Measurements from ENCODE around the gene TTLL13. TPM values are rescaled to one million over a fixed set of nuclear protein-coding genes. Genes with fewer than 3 reads are reported as not detected.

Gene TTLL13
- total and polyA plus RNA-seq, 2 of the 8 experiments (the other 6 are each of a cell fraction or from before 2014, with no cell fraction given) = 0.03 TPM; not detected in 1

DNA sequence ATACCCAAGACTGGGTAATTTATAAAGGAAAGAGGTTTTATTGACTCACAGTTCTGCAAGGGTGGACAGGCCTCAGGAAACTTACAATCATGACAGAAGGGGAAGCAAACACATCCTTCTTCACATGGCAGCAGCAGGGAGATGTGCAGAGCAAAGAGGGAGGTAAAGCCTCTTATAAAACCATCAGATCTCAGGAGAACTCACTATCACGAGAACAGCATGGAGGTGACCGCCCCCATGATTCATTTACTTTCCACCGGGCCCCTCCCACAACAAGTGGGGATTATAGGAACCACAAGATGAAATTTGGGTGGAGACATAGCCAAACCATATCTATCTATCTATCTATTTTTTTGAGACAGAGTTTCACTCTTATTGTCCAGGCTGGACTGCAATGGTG lies 10.0 kb upstream of the TTLL13 start:
- Histone ChIP-seq H2BK120ac (replicated peaks; ENCODE audit: low read depth, low read length) (no peak overlapping the region), H3K9me3 (ENCODE audit: insufficient read depth in 2 of 2, low read depth in 1 of 2, low read length in 1 of 2) (no peaks in the 10 kb centered on the region), H3K9ac (replicated peaks in 1 of 4; ENCODE audit: extremely low read depth in 1 of 4, low read depth in 3 of 4, low read length in 3 of 4) (no peak overlapping the region), H4K5ac (ENCODE audit: insufficient read length, low read depth, low read length) (no peak overlapping the region), H3K79me1 (ENCODE audit: low read depth, low read length) (no peaks in the 10 kb centered on the region), H2BK15ac (ENCODE audit: low read length) (no peak overlapping the region), H3K4ac (replicated peaks; ENCODE audit: insufficient read length, low read depth, low read length) (no peak overlapping the region), H3K4me2 (ENCODE audit: insufficient read depth in 1 of 2, low read depth in 2 of 2, low read length in 2 of 2) (no peak overlapping the region), H3K27me3 (replicated peaks in 1 of 4; ENCODE audit: control insufficient read depth in 3 of 4, extremely low read depth in 1 of 4, insufficient read depth in 3 of 4, low read length in 3 of 4) (no peaks in the 10 kb centered on the region), H3K23me2 (ENCODE audit: low read depth, low read length) (no peaks in the 10 kb centered on the region), H2BK20ac (ENCODE audit: low read length) (no peak overlapping the region), H3K4me3 (ENCODE audit: extremely low read depth in 1 of 4, insufficient read depth in 2 of 4, low read depth in 3 of 4, low read length in 4 of 4) (no peak overlapping the region), H2BK5ac (ENCODE audit: low read depth, low read length) (no peak overlapping the region), H3K56ac (replicated peaks; ENCODE audit: insufficient read length, low read depth, low read length) (no peak overlapping the region), H2AFZ (ENCODE audit: low read length) (no peak overlapping the region), H2AK5ac (ENCODE audit: low read depth, low read length) (no peak overlapping the region), H3K14ac (ENCODE audit: insufficient read length) (no peak overlapping the region), H3K18ac (ENCODE audit: extremely low read depth, low read length) (no peak overlapping the region), H4K8ac (ENCODE audit: extremely low read depth, insufficient read depth, low read length) (no peak overlapping the region), H3K79me2 (ENCODE audit: control insufficient read depth in 1 of 2, insufficient read depth in 2 of 2, low read length in 2 of 2) (no peaks in the 10 kb centered on the region), H4K20me1 (replicated peaks in 1 of 2; ENCODE audit: control insufficient read depth in 1 of 2, insufficient read depth in 2 of 2, low read length in 2 of 2) (no peaks in the 10 kb centered on the region), H4K91ac (replicated peaks; ENCODE audit: insufficient read length, low read length) (no peak overlapping the region), H2BK12ac (ENCODE audit: low read depth, low read length) (no peak overlapping the region), H3K23ac (ENCODE audit: insufficient read length) (no peak overlapping the region), H3K27ac (ENCODE audit: low read depth, low read length) (no peak overlapping the region), H3K4me1 (replicated peaks in 1 of 4; ENCODE audit: control insufficient read depth in 3 of 4, insufficient read depth in 4 of 4, low read length in 3 of 4) (no peaks in the 10 kb centered on the region; a peak in 1 of 7 replicates), H3K36me3 (ENCODE audit: control insufficient read depth in 2 of 4, insufficient read depth in 4 of 4, low read length in 3 of 4) (no peaks in the 10 kb centered on the region)
- 96% methylated on average over 3 of the region's 3 CpGs; no CpG with 5 or more reads in 1 of the 2 experiments for WGBS, 2 experiments (ENCODE audit: extremely low coverage in 1 of 2, insufficient coverage in 1 of 2, insufficient read length in 1 of 2, insufficient replicate concordance in 2 of 2, low coverage in 1 of 2, low lambda C conversion rate in 2 of 2, missing lambda C conversion rate in 1 of 2)
- ChIA-PET POLR2A (ENCODE audit: partially characterized antibody) (interaction anchor here (1.2 kb wide), 1 partner anchor 87 kb away, joined by 3 read pairs; no protein-coding TSS in a partner anchor), CTCF (ENCODE audit: partially characterized antibody) (interaction anchor here (1.3 kb wide), 1 partner anchor 72 kb away, joined by 3 read pairs; no protein-coding TSS in a partner anchor)
- no peak for FAIRE-seq
- DNase-seq (ENCODE audit: low read depth in 1 of 2, low spot score in 2 of 2) = no peak
- TF ChIP-seq GABPA (IDR thresholded peaks at IDR 0.05; ENCODE audit: borderline replicate concordance, insufficient read depth, low read length) (no peak), ZNF274 (IDR thresholded peaks at IDR 0.05; ENCODE audit: borderline replicate concordance, extremely low read depth, low read length) (no peak), TAF1 (IDR thresholded peaks at IDR 0.05; ENCODE audit: low read depth, low read length) (no peak), KDM1A (IDR thresholded peaks at IDR 0.05; ENCODE audit: borderline replicate concordance, low read length) (no peak), KDM5A (IDR thresholded peaks at IDR 0.05; ENCODE audit: low read length) (no peak), SIN3A (conservative IDR thresholded peaks at IDR 0.05 in 1 of 2, IDR thresholded peaks at IDR 0.05 in 1 of 2; ENCODE audit: low read depth in 1 of 2, low read length in 2 of 2) (no peak), TBP (IDR thresholded peaks at IDR 0.05; ENCODE audit: low read depth, low read length) (no peak), GTF2F1 (IDR thresholded peaks at IDR 0.05; ENCODE audit: borderline replicate concordance, low read depth, low read length) (no peak), SUZ12 (IDR thresholded peaks at IDR 0.05; ENCODE audit: low read length) (no peak)
- TF ChIP-seq, protein P1, sequence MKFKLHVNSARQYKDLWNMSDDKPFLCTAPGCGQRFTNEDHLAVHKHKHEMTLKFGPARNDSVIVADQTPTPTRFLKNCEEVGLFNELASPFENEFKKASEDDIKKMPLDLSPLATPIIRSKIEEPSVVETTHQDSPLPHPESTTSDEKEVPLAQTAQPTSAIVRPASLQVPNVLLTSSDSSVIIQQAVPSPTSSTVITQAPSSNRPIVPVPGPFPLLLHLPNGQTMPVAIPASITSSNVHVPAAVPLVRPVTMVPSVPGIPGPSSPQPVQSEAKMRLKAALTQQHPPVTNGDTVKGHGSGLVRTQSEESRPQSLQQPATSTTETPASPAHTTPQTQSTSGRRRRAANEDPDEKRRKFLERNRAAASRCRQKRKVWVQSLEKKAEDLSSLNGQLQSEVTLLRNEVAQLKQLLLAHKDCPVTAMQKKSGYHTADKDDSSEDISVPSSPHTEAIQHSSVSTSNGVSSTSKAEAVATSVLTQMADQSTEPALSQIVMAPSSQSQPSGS (IDR thresholded peaks at IDR 0.05; ENCODE audit: low read length) = no peak
- TF ChIP-seq, protein P2, sequence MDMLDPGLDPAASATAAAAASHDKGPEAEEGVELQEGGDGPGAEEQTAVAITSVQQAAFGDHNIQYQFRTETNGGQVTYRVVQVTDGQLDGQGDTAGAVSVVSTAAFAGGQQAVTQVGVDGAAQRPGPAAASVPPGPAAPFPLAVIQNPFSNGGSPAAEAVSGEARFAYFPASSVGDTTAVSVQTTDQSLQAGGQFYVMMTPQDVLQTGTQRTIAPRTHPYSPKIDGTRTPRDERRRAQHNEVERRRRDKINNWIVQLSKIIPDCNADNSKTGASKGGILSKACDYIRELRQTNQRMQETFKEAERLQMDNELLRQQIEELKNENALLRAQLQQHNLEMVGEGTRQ (IDR thresholded peaks at IDR 0.05; ENCODE audit: low read length) = no peak
